ENCODE measurements around the gene GRB10.

The GRB10 gene

DNA sequence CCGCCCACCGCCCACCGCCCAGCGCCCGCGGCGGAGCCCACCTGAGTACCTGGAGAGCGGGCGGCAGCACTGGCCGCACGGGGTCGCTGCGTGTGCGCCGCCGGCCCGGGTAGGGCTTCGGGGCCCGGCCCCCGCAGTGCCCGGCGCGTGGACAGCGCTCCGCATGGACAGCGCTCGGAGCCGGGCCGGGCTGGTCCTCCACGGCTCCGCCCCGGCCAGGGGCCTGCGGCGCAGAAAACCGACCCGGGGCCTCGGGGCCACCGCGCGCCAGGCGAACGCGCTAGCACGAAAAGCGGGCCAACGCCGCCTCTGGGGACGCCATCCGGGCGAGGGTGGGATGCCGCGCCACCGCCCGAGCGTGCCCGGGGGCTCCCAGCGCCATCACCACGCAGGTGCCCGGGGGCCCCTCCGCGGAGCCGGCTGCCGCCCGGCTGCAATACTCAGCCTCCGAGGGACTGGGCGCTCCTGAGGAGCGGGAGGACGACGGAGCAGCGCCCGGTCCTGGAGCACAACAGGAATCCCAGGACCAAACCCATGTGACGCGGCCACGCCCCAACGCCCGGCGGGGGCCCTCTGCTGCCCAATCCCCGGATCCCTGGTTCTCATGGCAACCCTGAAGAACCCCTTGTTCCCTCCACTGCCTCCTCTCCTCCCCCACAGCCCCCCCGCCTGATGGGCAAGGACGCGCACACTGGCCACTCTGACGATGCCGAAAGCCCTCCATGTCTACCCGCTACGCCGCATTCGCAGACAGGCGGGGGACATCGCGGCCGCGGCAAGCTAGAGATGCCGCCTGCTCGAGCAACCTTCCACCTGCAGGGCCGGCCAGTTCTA is at the start of gene GRB10:
Gene GRB10, minus strand, starts transcription at position 522 of the 834 bp plus-strand sequence. CDS start 50,574 bp downstream, outside the sequence.
- peak; percentile 75 for DNase-seq

DNA sequence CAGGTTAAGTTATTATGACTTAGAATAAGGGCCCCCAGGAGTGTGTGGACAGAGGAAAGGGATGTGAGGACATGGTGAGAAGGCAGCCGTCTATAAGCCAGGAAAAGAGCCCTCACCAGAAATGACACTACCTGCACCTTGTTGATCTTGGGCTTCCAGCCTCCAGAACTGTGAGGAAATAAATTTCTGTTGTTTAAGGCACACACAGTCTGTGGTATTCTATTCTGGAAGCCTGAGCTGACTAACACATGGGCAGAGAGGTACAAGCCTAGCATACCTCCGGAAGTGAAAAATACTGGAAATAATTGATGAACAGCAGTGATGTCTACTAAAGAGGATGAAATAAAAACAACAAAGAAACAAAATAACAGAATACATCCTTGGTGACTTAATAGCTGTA is 46.1 kb upstream of the GRB10 start:
- no peak for DNase-seq

DNA sequence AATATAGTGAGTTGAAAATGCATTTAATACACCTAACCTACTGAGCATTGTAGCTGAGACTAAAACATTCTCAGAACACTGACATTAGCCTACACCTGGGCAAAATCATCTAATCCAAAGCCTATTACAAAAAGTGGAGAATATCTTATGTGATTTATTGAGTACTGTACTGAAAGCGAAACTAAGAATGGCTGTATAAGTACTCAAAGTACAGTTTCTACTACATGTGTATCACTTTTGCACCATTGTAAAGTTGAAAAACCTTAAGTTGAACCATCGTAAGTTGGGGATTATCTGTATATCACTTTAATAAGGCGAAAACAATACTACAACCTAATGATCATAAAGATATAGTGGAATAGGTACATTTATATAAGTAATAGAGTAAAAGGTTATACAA is 45.4 kb upstream of the GRB10 start:
- DNase-seq: no peak

DNA sequence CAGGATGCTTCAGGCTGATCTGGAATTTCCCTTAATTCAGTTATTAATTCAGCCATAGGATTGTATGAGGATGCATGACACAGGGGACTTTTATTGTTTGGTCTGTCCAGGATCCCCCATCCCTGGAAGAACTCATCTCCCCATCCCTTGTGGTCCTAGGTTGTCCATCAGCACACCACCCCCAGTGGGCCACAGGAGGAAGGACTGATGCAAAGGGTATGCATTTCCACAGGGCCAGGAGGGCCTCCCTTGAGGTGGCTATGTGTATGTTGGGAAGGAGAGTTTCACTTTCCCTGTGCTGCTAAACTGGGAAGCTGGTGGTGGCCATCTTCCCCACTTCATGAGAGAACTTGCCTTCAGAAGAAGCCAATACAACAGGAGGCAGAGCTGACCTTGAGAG is 44.6 kb upstream of the GRB10 start:
- DNase-seq: no peak

DNA sequence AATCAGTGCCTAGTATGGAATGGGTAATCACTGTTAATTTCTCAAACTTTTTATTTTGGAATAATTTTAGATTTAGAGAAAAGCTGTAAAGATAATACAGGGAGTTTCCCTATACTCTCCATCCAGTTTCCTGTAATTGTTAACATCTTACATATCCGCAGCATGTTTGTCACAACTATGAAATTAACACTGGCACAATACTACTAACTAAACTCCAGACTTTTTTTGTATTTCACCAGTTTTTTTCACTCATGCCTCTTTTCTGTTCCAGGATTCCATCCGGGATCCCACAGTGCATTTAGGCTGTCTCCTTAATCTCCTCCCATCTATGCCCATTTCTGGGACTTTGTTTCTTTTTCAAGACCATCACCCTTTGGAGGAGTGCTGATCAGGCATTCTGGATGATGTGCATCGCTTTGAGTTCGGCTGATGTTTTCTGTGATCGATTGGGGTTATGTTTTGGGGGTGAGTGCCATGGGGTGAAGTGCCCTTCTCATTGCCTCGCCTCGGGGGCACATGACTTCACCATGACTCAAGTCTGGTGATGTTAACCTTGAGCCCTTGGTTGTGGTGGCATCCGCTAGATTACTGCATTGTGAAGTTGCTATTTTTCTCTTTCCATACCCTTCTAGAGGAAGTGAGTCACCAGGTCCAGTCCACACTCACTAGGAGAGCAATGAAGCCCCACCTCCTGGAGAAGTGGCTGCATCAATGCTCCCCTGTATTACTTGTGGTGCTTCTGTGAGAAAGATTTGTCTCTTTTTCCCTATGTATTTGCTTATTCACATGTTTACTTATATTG is 43.9 kb upstream of the GRB10 start:
- no peak for DNase-seq

DNA sequence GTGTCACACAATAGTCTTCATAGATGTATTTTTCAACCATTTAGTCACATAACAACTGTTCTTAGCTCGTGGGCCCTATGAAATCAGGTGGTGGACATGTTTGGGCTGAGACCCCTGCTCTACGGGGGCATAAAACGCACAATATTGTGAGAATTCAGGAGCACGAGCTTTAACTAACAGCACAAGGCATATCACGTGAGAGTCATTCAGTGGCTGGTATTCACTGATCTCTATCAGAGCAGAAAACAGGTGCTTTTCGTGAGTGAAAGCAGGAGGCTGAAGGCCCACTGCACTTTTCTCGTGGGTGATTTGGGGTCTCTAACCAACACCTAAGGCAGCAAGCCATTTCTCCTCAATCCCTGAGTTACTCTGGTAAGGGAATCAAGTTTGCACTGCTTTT is 42.8 kb upstream of the GRB10 start:
- no peak for DNase-seq

DNA sequence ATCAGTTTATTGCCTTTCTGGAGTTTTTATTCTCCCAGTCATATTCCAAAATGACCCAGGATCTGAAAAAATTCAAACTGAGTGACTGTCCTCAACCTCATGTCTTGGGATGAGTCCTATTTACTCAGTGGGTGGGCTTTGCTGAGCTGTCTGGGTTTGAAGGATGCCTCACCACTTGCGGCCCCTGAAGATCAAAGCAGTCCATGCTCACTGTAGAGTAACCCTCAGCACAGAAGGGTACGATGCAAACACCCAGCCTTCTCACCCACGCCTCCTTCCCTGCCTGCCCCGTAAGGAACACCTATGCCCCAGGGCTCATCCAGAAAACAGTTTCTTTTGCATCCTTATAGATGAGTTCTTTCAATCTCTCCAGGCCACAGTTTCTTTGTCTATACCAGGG is 42.2 kb upstream of the GRB10 start:
- DNase-seq: no peak

DNA sequence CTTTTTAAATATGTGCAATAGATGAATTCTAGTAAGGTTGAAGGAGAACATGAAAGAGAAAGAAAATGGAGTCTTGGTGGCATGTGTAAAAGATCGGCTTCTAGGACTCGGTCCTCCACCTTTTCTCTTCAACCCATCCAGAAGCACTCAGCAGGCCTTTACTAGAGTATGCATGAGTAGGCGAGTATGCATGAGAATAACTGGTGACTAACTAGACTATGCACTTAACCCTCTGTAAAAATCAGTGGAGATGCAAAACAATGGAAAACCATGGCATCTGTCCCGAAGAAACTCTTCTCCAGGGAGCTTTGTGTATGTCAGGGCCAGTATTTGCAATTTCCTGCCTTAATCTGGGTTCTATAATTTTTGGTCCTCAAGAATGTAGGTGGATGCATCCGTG is 40.0 kb upstream of the GRB10 start:
- DNase-seq: no peak

DNA sequence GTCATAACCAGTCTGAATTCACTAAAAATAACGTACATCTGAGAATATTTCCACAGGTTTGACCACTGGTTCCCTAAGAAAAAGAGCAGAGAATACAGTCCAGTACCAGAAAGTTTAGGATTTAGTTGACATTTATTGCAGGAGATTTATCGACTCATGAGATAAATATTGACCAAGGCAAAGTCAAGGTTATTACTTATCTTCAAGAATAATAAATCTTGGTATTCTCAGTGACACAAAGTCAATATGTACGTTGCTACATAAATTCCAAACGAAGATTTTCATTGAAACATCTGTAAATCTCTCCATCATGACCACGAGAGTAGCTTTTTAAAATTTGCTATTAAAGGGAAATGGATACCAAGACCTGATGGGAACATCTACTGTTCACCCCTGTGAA is 39.4 kb upstream of the GRB10 start:
- DNase-seq: no peak

DNA sequence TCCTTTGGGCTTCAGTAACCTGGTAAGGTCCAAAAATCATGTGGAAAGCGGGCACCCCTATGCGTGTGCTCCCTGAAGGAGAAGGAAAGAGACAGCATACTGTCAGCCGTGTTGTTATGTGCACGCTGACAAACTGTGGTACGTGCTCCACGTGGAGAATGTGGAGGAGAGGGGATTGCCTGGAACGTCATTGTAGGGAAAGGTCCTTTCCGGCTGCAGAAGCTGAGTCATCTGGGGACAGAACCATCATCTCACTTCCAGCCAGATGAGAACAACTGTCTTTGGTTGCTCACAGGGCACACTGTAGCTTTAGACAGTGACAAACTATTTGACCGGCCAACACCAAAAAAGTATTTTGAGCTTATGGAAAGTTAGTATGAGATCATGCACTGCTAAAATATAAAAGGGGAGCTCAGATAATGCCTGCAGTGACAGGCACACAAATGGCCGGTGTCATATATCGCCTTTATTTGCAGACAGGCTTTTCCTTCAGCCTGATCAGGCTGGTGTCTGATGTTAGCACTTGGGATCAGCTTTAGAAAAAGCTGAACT is 38.8 kb upstream of the GRB10 start:
- DNase-seq: no peak

DNA sequence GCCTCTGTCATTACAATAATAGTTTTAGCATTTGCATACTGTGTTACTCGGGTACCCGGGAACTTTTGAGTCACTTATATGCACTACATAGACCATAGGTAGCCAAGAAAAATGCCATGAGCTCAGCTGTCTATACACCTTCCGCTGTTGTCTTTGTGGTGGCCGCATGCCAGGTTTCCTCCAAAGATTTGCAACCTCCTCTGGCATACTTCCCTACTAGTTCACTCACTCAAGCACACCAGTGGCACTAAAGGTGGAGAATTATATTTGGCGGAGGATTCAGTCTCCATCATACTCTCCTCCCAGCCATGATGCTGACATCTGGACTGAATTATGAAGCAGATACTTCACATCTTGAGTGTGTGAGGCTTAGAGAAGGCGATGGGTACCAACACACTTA is 35.6 kb upstream of the GRB10 start:
- DNase-seq: peak; percentile 13

DNA sequence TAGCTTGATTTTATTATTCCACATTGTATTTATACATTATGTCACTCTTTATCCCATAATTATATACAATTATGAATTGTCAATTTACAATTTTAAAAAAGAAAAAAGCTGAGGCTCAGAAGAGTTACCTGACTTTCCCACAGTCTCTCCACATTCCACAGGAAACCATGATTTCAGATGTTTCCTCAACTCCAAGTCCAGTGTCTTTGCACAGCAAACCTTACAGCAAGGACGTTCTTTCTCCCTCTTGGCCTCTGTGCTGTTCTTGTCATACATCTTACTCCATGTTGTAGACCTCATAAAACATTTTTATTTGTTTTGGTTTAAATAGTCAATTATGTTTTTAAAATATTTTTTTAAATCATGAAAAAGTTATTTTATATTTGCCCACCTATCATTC is 34.9 kb upstream of the GRB10 start:
- DNase-seq: no peak

DNA sequence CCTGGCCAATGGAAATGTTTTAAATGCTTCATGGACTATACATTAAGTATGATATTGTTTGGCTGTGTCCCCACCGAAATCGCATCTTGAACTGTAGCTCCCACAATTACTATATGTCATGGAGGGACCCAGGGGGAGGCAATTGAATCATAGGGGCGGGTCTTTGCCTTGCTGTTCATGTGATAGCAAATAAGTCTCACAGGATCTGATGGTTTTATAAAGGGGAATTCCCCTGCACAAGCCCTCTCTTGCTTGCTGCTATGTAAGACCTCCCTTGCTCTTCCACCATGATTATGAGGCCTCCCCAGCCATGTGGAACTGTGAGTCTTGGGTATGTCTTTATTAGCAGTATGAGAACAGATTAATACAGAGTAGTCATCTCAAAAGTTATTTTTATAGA is 32.4 kb upstream of the GRB10 start:
- DNase-seq: no peak

DNA sequence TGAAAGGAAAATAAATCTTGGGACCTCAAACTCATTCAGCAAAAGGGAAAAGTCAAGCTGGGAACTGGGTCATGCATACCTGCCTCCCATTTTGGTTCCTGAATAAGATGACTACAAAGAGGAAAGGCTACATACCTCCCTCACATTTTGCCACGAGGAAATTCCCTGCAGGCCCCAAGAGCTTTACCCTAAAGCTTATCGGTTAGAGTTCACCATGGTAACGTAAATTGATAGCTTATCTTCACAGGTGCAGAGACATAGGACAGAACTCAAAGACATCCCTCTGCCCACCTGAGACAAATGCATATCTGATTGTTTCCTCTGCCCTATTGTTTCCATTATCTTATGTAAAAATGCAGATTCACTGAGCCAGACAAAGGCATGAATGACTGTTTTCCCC is 31.5 kb upstream of the GRB10 start:
- DNase-seq: no peak

DNA sequence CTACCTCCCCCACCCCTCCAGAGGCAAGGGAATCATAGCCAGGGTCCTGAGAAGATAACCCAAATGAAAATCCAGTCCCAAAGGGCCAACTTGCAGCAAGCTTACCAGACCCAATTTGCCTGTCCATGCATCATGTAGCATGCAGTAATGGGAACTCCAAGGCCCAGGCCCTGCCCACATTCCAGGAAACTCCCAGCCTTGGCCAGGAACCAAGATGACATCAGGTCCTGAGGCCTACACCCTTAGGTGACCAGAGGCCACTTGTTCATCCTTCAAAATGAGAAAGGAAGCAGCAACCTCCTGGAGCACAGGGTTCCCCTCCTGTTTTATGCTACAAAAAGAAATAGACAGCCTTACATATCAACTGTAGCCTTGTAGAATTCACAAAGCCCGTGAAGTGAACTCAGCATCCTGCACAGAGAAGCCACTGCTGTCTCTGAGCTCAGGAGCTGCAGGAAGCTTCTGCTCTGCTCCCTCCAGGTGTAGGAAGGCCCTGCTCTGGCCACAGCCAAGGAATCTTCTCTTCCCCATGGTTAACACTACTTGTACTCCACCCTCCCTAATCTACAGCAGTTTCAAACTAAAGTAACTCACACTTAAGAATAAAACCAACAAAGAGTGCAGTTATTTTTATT is 30.3 kb upstream of the GRB10 start:
- DNase-seq: no peak

DNA sequence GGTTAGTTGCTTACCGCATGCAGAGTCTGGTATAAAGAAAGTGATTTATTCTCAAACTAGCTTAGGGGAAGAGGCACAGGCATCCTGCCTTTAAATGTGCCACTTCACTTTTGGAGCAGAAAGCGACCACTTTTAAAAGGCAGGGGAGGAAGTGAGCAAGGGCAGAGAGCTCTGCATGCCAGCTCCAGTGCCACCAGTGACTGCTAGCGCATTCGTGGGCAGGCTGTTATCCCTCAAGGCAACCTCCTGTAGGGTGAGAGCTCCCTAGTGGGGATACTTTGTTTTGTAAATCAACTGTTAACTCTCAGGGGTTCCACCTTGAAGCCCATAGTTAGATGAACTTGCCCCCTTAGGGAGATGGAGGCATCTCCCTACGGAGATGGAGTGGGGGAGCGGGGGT is 29.4 kb upstream of the GRB10 start:
- DNase-seq: no peak

DNA sequence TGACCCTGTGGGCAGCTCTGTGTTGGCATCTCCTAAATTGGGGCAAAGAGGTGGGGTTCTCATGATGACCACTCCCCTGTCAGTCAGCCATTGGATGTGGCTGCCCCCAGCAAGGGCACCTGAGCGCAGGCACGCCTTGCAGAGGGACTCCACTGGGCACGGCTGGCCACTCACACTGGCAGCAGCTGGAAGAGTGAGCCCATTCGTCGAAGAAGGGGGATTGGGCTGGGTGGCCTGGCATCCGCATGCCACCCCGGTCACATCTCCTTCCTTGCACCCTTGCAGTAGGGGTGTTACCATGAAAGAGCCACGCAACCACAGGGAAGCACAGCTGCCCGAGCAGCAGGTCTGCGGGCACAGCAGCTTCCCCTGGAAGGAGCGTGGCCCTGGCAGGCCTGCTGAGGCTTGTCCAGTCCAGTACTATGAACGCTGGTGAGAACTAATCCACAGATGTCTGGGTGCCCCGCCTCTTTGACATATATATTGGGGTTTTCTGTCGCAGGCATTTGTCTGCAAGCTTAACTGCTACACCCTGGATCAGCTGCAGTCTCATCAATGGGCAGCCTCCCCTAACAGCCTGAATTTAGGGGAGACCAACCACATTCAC is 25.7 kb upstream of the GRB10 start:
- no peak for DNase-seq

DNA sequence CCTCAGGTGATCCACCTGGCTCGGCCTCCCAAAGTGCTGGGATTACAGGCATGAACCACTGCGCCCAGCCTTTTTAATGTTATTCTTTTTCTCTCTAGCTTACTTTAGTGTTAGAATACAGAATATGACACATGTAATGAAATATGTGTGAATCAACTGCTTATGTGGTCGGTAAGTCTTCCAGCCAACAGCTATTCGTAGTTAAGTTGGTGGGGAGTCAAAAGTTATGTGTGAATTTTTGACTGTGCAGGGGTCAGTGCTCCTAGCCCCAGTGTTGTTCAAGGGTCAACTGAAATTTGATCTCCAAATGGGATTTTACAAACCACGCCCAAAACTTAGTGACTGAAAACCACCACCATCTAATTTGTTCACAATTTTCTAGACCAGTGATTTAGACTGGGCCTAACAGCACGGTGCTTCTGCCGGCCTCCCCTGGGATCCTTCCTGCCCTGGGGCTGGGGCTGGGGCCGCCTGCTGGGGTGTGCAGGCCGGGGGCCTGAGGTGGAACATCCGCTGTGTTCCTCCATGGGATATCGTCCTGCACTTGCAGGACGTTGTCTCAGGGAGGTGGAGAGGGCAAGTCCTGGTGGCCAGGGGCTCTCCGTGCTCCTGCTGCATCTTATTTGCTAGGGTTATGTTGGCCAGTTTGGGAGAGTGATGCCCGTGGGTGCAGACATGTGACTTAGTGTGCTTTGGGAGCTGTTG is 24.5 kb upstream of the GRB10 start:
- DNase-seq: no peak

DNA sequence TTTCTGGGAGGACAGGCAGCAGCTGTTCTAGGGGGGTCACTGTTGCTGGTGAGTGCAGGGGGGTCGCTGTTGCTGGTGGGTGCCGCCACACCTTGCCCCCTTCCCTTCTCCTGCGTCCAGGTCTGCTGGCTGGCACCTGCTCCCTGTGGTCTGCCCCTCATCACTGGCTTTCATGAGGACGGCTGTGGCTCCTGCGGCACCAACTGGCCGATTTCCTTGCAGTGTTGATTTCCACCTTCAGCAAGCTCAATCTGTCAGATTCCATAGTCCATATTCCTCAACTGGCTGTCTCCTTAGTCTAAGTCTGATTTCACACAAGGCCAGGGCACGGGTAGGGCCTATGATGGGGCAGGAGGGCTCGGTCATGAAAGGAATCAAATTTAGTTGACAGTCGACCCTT is 23.4 kb upstream of the GRB10 start:
- no peak for DNase-seq

DNA sequence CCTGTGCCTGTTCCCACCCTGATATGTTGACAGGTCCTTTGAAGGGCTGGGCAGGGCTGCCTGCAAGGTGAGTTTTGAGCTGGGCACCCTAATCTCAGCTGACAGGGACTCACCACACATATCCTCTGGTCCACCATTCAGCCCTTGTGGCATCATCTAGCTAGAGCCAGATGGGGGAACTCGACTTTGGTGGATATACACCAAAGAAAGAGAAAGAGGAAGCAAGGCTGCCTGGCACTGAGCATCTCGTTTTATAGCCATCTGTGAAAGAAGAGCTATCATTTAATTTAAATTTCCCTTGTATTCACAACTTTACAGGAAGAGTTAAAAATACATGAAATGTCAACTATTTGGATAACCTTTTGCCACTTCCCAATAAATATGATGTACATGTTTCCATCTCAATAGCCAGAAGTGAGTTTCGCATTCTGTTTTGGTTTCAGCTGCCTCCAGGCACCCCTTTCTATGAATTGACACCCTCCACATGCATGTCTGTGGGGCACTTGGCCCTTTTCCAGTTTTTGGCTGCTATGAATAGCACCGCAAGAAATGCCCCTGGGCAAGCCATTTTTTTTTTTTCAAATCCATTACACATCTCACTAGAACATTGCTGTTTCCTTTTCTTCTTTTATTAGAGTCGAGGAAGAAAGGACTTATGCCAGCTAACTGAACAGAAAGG is 22.9 kb upstream of the GRB10 start:
- peak; percentile 39 for DNase-seq

DNA sequence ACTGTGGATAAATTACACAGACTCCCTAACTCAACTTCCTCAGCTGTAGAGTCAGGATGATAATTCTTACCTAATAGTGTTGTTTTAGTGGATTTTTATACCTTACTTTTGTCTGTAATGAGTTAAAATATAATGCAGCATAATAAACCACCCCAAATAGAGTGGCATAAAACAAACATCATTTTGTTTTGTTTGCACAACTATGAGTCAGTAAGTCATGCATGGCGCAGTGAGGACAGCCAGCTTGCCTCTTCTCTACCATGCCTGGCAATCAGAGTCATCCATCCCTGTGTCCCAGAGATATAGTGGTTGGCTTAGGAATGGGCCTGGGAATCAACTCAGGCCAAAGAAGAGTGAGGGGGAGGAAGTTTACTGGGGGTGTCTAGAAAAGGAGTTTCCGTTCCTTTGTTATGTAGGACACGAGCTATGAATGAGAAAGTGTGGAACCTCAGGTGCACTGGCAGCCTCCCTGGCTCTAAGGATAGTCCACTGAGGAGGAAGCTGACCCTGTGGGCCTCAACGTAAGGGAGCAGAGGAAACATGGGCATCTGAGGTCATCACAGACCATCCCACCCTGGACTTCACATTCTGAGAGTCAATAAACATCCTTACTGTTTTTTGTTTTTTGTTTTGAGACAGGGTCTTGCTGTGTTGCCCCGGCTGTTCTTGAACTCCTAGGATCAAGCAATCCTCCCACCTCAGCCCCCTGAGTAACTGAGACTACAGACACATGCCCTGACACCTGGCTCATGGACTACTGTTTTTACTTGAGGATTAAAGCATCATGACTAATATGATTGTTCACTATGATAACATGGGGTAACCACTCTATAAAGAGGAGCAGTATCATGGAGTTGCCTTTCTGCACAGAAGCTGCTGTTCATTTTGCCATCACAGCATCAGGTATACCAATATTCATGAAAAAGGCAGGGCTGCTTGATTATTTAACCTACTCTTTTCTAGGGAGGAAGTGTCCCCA is 21.0 kb upstream of the GRB10 start:
- DNase-seq: no peak
